Activated B cell treated with CpG ODN at 0.5 μM for 24 hours (primary cell): ENCODE results near the gene LONRF2. TPM values are rescaled to one million over a fixed set of nuclear protein-coding genes. Genes with fewer than 3 reads are reported as not detected.

ENCODE experiments used
- ATAC-seq: fragments of 200-7000 bp; cut with Tn5 transposase; one replicate; pipeline ENCODE4 v1.10.0; 2021; ENCODE audit warnings: low read depth, mild to moderate bottlenecking, moderate library complexity
- CTCF ChIA-PET: fragments of 350-600 bp; sonication (Branson Sonifier 250); formaldehyde crosslinking; loops from one replicate; lab custom pipeline; 2021; ENCODE audit warnings: antibody characterized with exemption; lab: Charles Lee
- POLR2A ChIA-PET: fragments of 350-600 bp; sonication (Branson Sonifier 250); formaldehyde crosslinking; loops from one replicate; lab custom pipeline; 2021; ENCODE audit warnings: antibody characterized with exemption; lab: Charles Lee
- DNase-seq: peaks from one replicate; pipeline ENCODE4 v3.0.0; 2022
- H3K27ac Mint-ChIP-seq: one replicate; pipeline ENCODE4 v1.8.0; 2020; ENCODE audit warnings: mixed read lengths
- H3K27me3 Mint-ChIP-seq: one replicate; pipeline ENCODE4 v1.8.0; 2021; ENCODE audit warnings: mixed read lengths
- H3K36me3 Mint-ChIP-seq: one replicate; pipeline ENCODE4 v1.8.0; 2021; ENCODE audit warnings: low read depth, mixed read lengths
- H3K4me1 Mint-ChIP-seq: one replicate; pipeline ENCODE4 v1.8.0; 2021; ENCODE audit warnings: mixed read lengths
- H3K4me3 Mint-ChIP-seq: one replicate; pipeline ENCODE4 v1.8.0; 2020; ENCODE audit warnings: mild to moderate bottlenecking, mixed read lengths
- H3K9me3 Mint-ChIP-seq: one replicate; pipeline ENCODE4 v1.8.0; 2020; ENCODE audit warnings: mixed read lengths
- CTCF ChIP-seq: fragments of 200-600 bp; IDR thresholded peaks from one replicate; pipeline ENCODE4 v1.8.0; 2022; ENCODE audit warnings: antibody characterized with exemption, mild to moderate bottlenecking
- intact Hi-C: fragments of 100-400 bp; cut with micrococcal nuclease; formaldehyde crosslinking; loops from one replicate; pipeline ENCODE4 v1.15.1; 2024
- total RNA-seq: library from RNA; stranded (reverse); gene quantifications from 2 replicates; pipeline ENCODE4 v1.2.3, GENCODE V29; 2022

LONRF2 gene
- total RNA-seq, 1 donor from 2014 or later: 0.09 TPM

GRCh38 chr2:100317634-100318033, 4.7 kb downstream of the LONRF2 start:
- ATAC-seq (no peak), DNase-seq (no peak)
- Mint-ChIP-seq H3K27me3 (peaks cover 41% of the 10 kb centered on the region), H3K36me3 (peaks cover 2% of the 10 kb centered on the region), H3K4me1 (peaks cover 2% of the 10 kb centered on the region), H3K27ac (no peak overlapping the region), H3K9me3 (peaks cover 17% of the 10 kb centered on the region), H3K4me3 (no peak overlapping the region)
- no peak for TF ChIP-seq CTCF
- POLR2A ChIA-PET: no interaction called here
- intact Hi-C loops: no loop called here
- CTCF ChIA-PET: no interaction called here

- POLR2A ChIA-PET: no interaction called here
- Mint-ChIP-seq H3K27ac (no peak overlapping the region), H3K27me3 (peaks cover 4% of the 10 kb centered on the region), H3K4me3 (no peak overlapping the region), H3K4me1 (no peaks in the 10 kb centered on the region), H3K9me3 (no peaks in the 10 kb centered on the region), H3K36me3 (no peaks in the 10 kb centered on the region)
- DNase-seq (no peak), ATAC-seq (no peak)
- CTCF ChIA-PET: no interaction called here
- intact Hi-C loops: no loop called here
- TF ChIP-seq CTCF: no peak
These were observed 12.2 kb downstream of the LONRF2 start for GRCh38 chr2:100309973-100310719.

GRCh38 chr2:100309311-100309710, 13.0 kb downstream of the LONRF2 start:
- peaks cover 1% of the 10 kb centered on the region for H3K9me3 Mint-ChIP-seq
- CTCF ChIA-PET: no interaction called here
- POLR2A ChIA-PET: no interaction called here
- peaks cover 4% of the 10 kb centered on the region for H3K27me3 Mint-ChIP-seq
- intact Hi-C loops: no loop called here
- no peak for TF ChIP-seq CTCF
- H3K36me3 Mint-ChIP-seq: no peaks in the 10 kb centered on the region
- no peak for DNase-seq
- H3K27ac Mint-ChIP-seq: no peak overlapping the region
- no peak overlapping the region for H3K4me3 Mint-ChIP-seq
- no peak for ATAC-seq
- no peaks in the 10 kb centered on the region for H3K4me1 Mint-ChIP-seq

GRCh38 chr2:100303744-100304143, 18.6 kb downstream of the LONRF2 start:
- Mint-ChIP-seq H3K4me1 (no peaks in the 10 kb centered on the region), H3K36me3 (no peaks in the 10 kb centered on the region), H3K27ac (no peak overlapping the region), H3K27me3 (peaks cover 6% of the 10 kb centered on the region), H3K9me3 (peaks cover 8% of the 10 kb centered on the region), H3K4me3 (no peak overlapping the region)
- no peak for DNase-seq
- no peak for ATAC-seq
- intact Hi-C loops: no loop called here
- POLR2A ChIA-PET: no interaction called here
- TF ChIP-seq CTCF: no peak
- CTCF ChIA-PET: no interaction called here

GRCh38 chr2:100302585-100302892, 19.8 kb downstream of the LONRF2 start:
- no peak for TF ChIP-seq CTCF
- POLR2A ChIA-PET: no interaction called here
- H3K9me3 Mint-ChIP-seq: peaks cover 8% of the 10 kb centered on the region
- no peak overlapping the region for H3K27ac Mint-ChIP-seq
- intact Hi-C loops: no loop called here
- H3K27me3 Mint-ChIP-seq: peaks cover 14% of the 10 kb centered on the region
- H3K4me3 Mint-ChIP-seq: no peak overlapping the region
- H3K4me1 Mint-ChIP-seq: no peaks in the 10 kb centered on the region
- CTCF ChIA-PET: no interaction called here
- no peak for DNase-seq
- no peak for ATAC-seq
- no peaks in the 10 kb centered on the region for H3K36me3 Mint-ChIP-seq
